HG03565 (cell line): ENCODE results near the gene SPANXB1.
"Not testable (repeated sequence)": the region's sequence is repeated elsewhere in the genome, so short reads cannot be mapped to it uniquely, and the experiment has no call there.

Experiments
- ATAC-seq: cut with Tn5 transposase; IDR thresholded peaks from one replicate; pipeline ENCODE4 v1.9.1; 2021; ENCODE audit warnings: mild to moderate bottlenecking, moderate library complexity; ENCODE audit not compliant: unreplicated experiment

Gene SPANXB1, protein sequence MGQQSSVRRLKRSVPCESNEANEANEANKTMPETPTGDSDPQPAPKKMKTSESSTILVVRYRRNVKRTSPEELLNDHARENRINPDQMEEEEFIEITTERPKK

DNA sequence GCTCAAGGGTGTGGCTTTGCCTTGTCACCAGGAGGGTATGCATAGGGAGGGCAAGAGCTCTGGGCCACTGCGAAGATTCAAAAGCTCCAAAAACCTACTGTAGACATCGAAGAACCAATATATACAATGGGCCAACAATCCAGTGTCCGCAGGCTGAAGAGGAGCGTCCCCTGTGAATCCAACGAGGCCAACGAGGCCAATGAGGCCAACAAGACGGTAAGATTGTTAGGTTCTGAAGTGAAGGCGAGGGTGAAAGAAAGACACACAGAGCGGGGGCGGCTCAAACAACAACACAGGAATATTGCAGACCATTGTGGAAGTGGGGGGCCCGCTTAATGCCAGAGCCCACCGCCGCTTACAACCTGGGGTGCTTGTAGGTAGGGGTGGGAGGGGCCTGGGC is at the start of gene SPANXB1:
Gene SPANXB1, plus strand, starts transcription at position 27 of the 400 bp plus-strand sequence. Its CDS starts 100 bp downstream, at position 127.
- ATAC-seq, result not testable (repeated sequence)

DNA sequence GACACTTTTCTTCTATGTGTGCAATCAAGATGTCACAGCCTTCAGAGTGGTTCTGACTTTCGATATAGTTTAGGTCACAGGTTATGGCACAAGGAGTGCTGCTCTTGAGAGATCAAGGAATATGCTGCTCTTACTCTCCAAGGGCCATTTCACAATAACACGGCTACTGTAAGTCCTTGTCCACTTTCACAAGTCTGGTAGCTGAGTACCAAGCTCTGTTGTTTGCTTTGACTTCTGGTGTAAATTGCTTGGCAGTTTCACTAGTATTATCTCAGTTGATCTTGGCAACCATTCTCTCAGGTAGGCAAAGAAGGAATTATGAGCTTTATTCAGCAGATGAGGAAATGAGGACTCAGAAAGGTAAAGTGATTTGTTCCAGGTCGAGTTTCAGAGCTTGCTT is 35.4 kb upstream of the SPANXB1 start:
- ATAC-seq, result no peak

DNA sequence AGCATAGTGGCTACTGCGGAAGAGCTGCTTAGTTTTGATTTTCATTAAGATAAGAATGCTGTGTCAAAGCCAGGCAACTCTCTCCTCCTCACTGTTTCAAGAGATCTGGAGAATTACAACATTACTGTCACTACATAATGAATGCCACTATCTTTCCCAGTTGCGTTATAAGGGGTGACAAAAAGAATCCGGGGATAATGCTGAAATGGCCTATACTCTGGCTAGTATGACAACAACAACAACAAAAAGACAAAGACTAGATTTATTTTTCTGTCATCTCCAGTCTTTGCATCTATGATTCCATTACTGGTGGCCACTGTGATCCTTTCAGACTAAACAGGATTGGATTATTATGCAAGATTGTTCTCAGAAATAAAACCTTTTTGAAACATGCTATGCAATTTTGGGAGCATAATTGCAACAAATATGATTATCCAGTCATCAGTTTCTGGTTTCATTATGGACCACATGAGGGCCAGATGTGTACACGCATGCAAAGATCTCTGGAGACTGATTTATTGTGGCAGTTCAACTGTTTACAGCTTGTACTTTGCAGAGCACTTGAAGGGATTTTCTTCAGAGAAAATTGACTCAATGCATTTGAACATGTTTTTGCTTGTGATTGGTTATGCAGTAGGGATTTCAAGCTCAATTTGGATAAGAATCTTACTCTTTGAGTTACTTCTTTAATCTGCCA is 31.1 kb upstream of the SPANXB1 start:
- no peak for ATAC-seq

DNA sequence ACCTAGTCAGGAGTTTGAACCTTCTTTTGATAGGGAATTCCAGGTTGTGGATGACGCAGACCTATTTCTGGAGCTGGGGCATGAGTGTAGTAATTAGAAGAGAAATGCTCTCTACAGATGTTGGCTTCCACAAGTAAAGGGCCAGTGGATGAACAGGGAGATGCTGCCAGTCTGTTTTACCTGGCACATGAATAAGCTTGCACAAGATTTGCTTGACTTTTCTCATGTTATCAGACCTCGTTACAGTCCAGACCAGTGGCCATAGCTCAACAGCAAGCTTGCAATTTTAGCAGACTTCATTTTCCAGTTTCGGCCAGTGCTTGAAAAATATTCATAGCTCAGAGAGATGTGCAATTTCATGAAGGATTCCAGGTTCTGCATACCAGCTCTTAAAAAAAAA is 26.9 kb upstream of the SPANXB1 start:
- ATAC-seq, result no peak

DNA sequence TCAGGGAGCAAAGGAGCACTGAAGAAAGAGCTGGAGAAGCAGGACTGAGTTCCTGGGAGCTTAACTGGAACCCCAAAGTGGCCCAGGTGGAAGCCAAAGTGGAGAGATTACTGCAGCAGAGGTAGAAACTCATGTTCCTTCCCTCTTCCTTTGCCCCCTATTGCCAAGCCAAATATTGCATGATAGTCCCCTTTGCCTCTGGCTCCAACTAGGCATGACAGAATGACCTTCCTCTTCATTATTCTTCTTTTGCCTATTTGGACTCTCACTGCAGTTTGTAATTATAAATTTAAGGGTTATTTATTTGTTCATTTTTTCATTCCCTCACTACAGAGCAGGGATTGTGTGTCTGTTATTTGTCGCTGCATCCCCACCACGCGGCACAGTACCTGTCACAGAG is 22.1 kb upstream of the SPANXB1 start:
- ATAC-seq, result no peak

DNA sequence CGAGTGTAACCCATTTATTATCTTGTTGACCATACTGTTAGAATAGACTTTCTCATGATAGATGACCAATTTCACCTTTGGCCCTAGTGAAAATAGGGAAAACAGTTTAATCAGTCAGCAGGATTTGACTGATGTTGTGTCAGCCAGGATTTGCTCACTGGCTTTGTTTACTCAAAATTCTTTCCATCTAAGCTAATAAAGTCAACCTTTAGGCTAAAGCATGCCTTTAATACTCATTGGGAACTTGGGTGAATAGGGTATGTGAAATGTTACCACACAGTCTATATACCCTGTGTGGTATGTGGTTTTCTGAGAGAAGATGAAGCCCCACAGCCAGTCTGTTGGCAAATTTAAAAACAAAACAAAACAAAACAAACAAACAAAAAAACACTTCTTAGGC is 18.7 kb upstream of the SPANXB1 start:
- ATAC-seq, result no peak

DNA sequence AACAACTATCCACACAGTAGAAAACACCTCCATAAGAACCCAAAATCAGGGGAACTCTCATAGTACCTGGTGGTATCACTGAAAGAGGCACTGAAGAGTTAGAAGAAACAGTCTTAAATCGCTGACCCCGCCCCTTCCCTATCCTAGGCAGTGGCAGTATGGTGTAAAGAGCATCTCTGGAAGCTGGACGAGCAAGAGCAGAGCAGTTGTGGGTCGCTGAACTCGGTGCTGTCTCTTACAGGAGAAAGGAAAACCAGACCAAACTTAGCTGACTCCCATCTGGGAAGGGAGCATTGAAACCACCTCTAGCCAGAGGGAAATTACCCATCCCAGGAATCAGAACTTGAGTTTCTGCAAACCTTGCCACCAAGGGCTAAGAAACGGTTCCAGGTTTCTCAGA is 2.8 kb downstream of the SPANXB1 start:
- ATAC-seq, result not testable (repeated sequence)

DNA sequence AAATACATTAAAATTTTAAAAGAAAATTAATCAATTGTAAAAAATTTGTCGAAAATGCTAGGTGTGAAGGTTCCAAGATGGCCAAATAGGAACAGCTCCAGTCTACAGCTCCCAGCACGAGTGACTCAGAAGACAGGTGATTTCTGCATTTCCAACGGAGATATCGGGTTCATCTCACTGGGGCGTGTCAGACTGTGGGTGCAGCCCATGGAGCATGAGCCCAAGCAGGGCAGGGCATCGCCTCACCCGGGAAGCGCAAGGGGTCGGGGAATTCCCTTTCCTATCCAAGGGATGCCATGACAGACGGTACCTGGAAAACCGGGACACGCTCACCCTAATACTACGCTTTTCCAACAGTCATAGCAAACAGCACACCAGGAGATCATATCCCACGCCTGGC is 41.9 kb downstream of the SPANXB1 start:
- not testable (repeated sequence) for ATAC-seq

DNA sequence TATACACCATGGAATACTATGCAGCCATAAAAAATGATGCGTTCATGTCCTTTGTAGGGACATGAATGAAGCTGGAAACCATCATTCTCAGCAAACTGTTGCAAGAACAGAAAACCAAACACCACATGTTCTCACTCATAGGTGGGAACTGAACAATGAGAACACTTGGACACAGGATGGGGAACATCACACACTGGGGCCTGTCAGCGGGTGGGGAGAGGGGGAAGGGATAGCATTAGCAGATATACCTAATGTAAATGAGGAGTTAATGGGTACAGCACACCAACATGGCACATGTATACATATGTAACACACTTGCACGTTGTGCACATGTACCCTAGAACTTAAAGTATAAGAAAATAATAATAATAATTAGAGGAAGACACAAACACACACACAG is 47.5 kb downstream of the SPANXB1 start:
- not testable (repeated sequence) for ATAC-seq

DNA sequence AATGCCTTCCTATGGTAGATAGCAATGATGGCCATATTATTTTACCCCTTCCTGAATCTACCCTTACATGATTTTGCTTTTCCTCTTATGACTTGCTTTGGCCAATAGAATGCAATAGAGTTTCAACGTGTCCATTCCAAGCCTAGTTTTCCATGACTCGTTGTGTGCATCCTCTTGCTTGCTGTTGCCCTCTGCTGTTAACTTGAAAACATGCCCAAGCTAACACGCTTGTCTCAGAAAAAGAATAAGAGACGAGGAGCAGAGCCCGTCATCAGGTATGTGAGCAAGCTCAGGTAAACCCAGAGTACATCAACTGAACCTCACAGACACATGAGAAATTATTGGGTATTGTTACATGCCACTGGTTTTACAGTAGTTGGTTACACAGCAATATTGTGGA is 49.7 kb downstream of the SPANXB1 start:
- ATAC-seq, result not testable (repeated sequence)
